Motor neuron (in vitro differentiated cells): ENCODE measurements around the gene PDIA4. TPM values are rescaled to one million over a fixed set of nuclear protein-coding genes. Genes with fewer than 3 reads are reported as not detected.

ENCODE experiments used
- ATAC-seq, 8 experiments: fragments of 200-7000 bp; cut with Tn5 transposase; replicated peaks in 6 of 8; 2 replicates each; pipeline ENCODE4 v1.8.0; 2021; ENCODE audit warnings: mild to moderate bottlenecking in 8 of 8, moderate library complexity in 8 of 8
- H3K27ac ChIP-seq, 2 donors: fragments of 250-450 bp; sonication (Bioruptor Pico); 2 replicates each; pipeline ENCODE4 v1.9.0; 2021; ENCODE audit warnings: antibody characterized with exemption in 2 of 2, mild to moderate bottlenecking in 2 of 2, moderate library complexity in 1 of 2
- H3K4me1 ChIP-seq, 2 donors: fragments of 250-450 bp; sonication (Bioruptor Pico); replicated peaks in 1 of 2; 2 replicates each; pipeline ENCODE4 v1.6.1; 2021; ENCODE audit warnings: antibody characterized with exemption in 2 of 2, mild to moderate bottlenecking in 2 of 2, moderate library complexity in 1 of 2
- H3K4me3 ChIP-seq, 5 donors: fragments of 250-450 bp; sonication (Bioruptor Pico); 2 replicates each; pipeline ENCODE4 v1.9.0; 2021; ENCODE audit warnings: antibody characterized with exemption in 5 of 5, mild to moderate bottlenecking in 5 of 5, moderate library complexity in 4 of 5
- WGBS, 10 experiments: fragments of 450-650 bp; shearing (Covaris generic); methylation state at CpG; one replicate each; pipeline ENCODE4 v1.0.0; 2022; 5-methylcytosine and 5-hydroxymethylcytosine counted together
- in situ Hi-C, 9 experiments: fragments of 400-800 bp; cut with MboI; loops; one replicate each; pipeline ENCODE4 v1.15.0; 2021; ENCODE audit warnings: low sequenced_read_pairs in 9 of 9, low pct_unique_long_range_greater_than_20kb in 2 of 9; ENCODE audit not compliant: unreplicated experiment in 9 of 9
- total RNA-seq, 8 experiments: library from RNA; unstranded; fragments of 300-600 nt; gene quantifications; 2 replicates each; pipeline versions ENCODE4 v1.2.3 to v1.2.4, GENCODE V29; 2022

The PDIA4 gene
- total RNA-seq, 8 experiments from 2014 or later = 78.7 to 201 (median 109) TPM

DNA sequence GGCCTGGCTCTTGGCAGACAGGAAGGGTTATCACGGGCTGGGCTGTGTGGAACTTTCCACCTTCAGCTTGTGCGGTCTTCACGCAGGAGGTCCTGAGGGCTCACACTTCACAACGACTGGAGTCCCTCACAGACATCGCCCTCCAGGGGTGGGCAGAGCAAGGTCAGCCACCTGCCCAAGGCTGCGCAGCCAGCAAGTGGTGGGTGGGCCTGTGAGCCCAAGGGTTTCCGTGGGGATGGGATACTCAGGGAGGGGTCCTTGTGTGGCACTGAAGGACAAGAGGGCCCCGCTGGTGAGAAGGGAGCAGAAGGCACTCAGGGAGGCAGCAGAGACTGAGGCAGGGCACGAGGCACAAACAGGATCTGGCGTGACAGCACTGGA is 22.0 kb downstream of the PDIA4 start:
- Histone ChIP-seq H3K4me3 (no peak overlapping the region), H3K4me1 (no peaks in the 10 kb centered on the region), H3K27ac (no peak overlapping the region)
- 60 to 100% methylated on average over 1 to 2 of the region's 10 CpGs; no CpG with 5 or more reads in 8 of the 10 experiments for whole genome bisulfite sequencing, 10 experiments
- ATAC-seq = no peak
- in situ Hi-C loops = no loop called here

- 40 to 100% (median 74%) methylated on average over 2 to 7 of the region's 20 CpGs; no CpG with 5 or more reads in 6 of the 10 experiments for WGBS, 10 experiments
- peak; percentile 39 to 89 (median 68) for ATAC-seq
- in situ Hi-C loops = no loop called here
- Histone ChIP-seq H3K27ac (no peak overlapping the region), H3K4me1 (no peaks in the 10 kb centered on the region), H3K4me3 (no peak overlapping the region)
Measured at GRCh38 chr7:149005427-149006344, 22.6 kb downstream of the PDIA4 start.

GRCh38 chr7:149004405-149005370 is 23.6 kb downstream of the PDIA4 start:
- in situ Hi-C loops = no loop called here
- no peak overlapping the region for H3K4me3 ChIP-seq
- whole genome bisulfite sequencing, 10 experiments = 93 to 100% (median 100%) methylated on average over 1 to 6 of the region's 28 CpGs; no CpG with 5 or more reads in 7 of the 10 experiments
- H3K4me1 ChIP-seq = no peaks in the 10 kb centered on the region
- peak in 3 of 8 experiments; percentile 29 to 66 (median 32) for ATAC-seq
- H3K27ac ChIP-seq = no peak overlapping the region

- Histone ChIP-seq H3K27ac (no peak overlapping the region), H3K4me1 (no peaks in the 10 kb centered on the region), H3K4me3 (no peak overlapping the region)
- 80 to 97% (median 92%) methylated on average over 1 to 26 of the region's 27 CpGs for WGBS, 10 experiments
- in situ Hi-C loops = no loop called here
- no peak for ATAC-seq
Measured at GRCh38 chr7:149003560-149004305, 24.6 kb downstream of the PDIA4 start.

DNA sequence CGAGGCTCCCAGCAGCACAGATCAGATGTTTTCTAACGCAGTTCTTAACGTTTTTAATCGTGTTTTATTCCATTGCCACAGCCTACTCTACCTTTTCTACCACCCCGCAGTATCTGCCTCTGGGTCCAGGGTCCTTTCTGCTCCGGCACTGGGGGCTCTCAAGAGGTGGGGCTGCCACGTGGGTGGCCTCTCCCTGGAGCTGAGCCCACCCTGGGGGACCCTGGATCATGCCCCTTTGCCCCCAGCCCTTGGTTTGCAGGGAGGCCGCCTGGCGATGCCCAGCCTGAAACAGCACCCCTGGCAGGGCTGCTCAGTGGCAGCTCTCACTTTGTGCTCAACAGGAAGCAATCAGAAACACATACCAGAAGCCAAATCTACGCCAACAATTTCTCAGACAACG is 25.3 kb downstream of the PDIA4 start:
- Histone ChIP-seq H3K4me3 (no peak overlapping the region), H3K27ac (peak overlapping the region in 1 of 2 donors; percentile 30), H3K4me1 (no peaks in the 10 kb centered on the region)
- in situ Hi-C loops = no loop called here
- WGBS, 10 experiments = 60 to 100% (median 95%) methylated on average over 1 to 7 of the region's 11 CpGs
- ATAC-seq = no peak

GRCh38 chr7:149002604-149003003 is 25.7 kb downstream of the PDIA4 start:
- no peak for ATAC-seq
- in situ Hi-C loops = no loop called here
- no peak overlapping the region for H3K4me3 ChIP-seq
- peak overlapping the region in 1 of 2 donors; percentile 30 for H3K27ac ChIP-seq
- 80 to 100% (median 89%) methylated on average over 1 to 5 of the region's 13 CpGs; no CpG with 5 or more reads in 6 of the 10 experiments for WGBS, 10 experiments
- no peaks in the 10 kb centered on the region for H3K4me1 ChIP-seq

DNA sequence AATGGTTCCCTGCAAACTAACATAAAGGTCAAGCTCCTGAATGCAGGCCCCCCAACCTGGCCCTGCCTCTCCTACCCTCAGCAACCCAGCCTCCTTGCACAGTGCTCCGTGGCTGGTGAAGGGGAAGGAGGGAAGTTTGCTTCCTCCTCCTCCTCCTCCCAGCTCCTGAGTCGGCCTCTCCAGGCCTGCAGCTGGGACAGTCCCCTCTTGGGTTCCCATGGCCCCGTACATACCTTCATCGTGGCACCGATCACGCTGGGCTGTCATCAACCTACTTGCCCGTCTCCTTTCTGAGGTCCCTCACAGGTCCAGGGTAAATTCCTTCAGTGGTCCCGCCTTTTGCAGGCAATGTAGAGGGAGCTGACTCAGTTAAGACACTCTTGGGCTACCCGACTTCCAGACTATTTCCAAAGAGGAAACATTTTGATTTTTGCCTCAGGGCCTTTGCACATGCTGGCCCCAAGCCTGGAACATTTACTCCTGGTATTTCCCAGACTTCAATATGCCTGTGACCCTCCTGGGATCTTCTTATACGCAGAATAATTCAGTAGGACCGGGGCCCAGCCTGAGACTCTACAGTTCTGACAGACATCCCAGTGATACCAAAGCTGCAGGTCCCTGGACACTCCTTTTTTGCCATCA is 26.8 kb downstream of the PDIA4 start:
- ATAC-seq = no peak
- 59 to 100% (median 93%) methylated on average over 1 to 8 of the region's 11 CpGs; no CpG with 5 or more reads in 1 of the 10 experiments for WGBS, 10 experiments
- Histone ChIP-seq H3K4me3 (no peak overlapping the region), H3K27ac (no peak overlapping the region), H3K4me1 (no peaks in the 10 kb centered on the region)
- in situ Hi-C loops = no loop called here

- whole genome bisulfite sequencing, 10 experiments = 60 to 75% (median 65%) methylated on average over 1 to 2 of the region's 5 CpGs; no CpG with 5 or more reads in 7 of the 10 experiments
- H3K27ac ChIP-seq = no peak overlapping the region
- ATAC-seq = no peak
- no peaks in the 10 kb centered on the region for H3K4me1 ChIP-seq
- in situ Hi-C loops = no loop called here
- no peak overlapping the region for H3K4me3 ChIP-seq
Measured at GRCh38 chr7:149000961-149001360, 27.3 kb downstream of the PDIA4 start.

DNA sequence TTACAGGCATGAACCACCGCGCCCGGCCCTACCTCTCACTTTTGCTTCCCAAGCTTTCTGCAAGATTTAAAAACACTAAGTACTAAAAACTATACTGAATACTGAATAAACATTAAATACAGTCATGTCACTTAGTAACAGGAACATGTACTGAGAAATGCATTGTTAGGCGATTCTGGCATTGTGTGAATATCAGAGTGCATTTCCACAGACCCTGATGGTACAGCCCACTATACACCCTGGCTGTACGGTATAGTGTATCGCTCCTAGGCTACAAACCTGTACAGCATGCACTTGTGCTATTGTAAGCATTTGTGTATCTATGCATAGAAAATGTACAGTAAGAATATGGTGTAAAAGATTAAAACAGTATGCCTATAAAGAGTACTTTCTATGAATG is 29.1 kb downstream of the PDIA4 start:
- H3K4me1 ChIP-seq = no peaks in the 10 kb centered on the region
- H3K4me3 ChIP-seq = no peak overlapping the region
- in situ Hi-C loops = loop anchor here in 1 of 9 experiments (25.0 kb wide), 1 partner anchor 487 kb away; no protein-coding TSS in a partner anchor
- 89 to 100% (median 96%) methylated on average over 1 to 6 of the region's 6 CpGs; no CpG with 5 or more reads in 3 of the 10 experiments for WGBS, 10 experiments
- ATAC-seq = peak in 1 of 8 experiments; percentile 50
- H3K27ac ChIP-seq = no peak overlapping the region

GRCh38 chr7:148997497-148997896 is 30.8 kb downstream of the PDIA4 start:
- no peak for ATAC-seq
- Histone ChIP-seq H3K27ac (no peak overlapping the region), H3K4me3 (no peak overlapping the region), H3K4me1 (no peaks in the 10 kb centered on the region)
- 14 to 100% (median 90%) methylated on average over 1 to 4 of the region's 4 CpGs; no CpG with 5 or more reads in 5 of the 10 experiments for WGBS, 10 experiments
- in situ Hi-C loops = loop anchor here in 1 of 9 experiments (25.0 kb wide), 1 partner anchor 485 kb away; no protein-coding TSS in a partner anchor

DNA sequence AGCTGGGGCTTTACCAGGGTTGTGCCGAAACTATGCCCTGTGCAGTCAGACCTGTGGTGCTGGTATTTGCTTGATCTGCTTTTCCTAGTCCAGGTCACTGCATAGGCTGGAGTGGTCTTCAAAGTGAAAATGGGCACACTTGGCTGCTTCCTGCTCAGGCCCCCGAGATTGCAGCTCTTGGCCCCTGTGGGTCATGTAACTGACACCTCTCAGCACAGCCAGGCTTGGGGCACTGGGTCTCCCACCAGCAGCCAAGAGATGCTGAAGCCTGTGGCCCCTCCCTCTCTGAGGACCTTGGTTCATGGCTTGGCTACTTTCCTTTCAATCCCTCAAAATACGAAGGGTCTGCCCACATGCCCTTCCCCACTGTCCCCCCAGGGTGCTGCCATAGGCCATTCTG is 33.7 kb downstream of the PDIA4 start:
- WGBS, 10 experiments = 73 to 77% methylated on average over 2 of the region's 3 CpGs; no CpG with 5 or more reads in 8 of the 10 experiments
- no peak overlapping the region for H3K4me3 ChIP-seq
- no peak overlapping the region for H3K27ac ChIP-seq
- no peaks in the 10 kb centered on the region for H3K4me1 ChIP-seq
- in situ Hi-C loops = loop anchor here in 1 of 9 experiments (25.0 kb wide), 1 partner anchor 482 kb away; no protein-coding TSS in a partner anchor
- ATAC-seq = no peak

- no peak for ATAC-seq
- H3K4me1 ChIP-seq = peaks cover 3 to 4% of the 10 kb centered on the region in 2 donors
- in situ Hi-C loops = loop anchor here in 1 of 9 experiments (25.0 kb wide), 1 partner anchor 481 kb away; no protein-coding TSS in a partner anchor
- WGBS, 10 experiments = 92 to 100% (median 100%) methylated on average over 1 to 2 of the region's 8 CpGs; no CpG with 5 or more reads in 7 of the 10 experiments
- H3K27ac ChIP-seq = no peak overlapping the region
- no peak overlapping the region for H3K4me3 ChIP-seq
Measured at GRCh38 chr7:148993193-148993592, 35.1 kb downstream of the PDIA4 start.
